ENCODE data around the gene GDPD3. TPM values are rescaled to one million over a fixed set of nuclear protein-coding genes. Genes with fewer than 3 reads are reported as not detected.

GDPD3 gene
- total and polyA plus RNA-seq, 10 of the 15 experiments (the other 5 are each of a cell fraction or from before 2014, with no cell fraction given): 0.29 to 3.3 (median 0.97) TPM

DNA sequence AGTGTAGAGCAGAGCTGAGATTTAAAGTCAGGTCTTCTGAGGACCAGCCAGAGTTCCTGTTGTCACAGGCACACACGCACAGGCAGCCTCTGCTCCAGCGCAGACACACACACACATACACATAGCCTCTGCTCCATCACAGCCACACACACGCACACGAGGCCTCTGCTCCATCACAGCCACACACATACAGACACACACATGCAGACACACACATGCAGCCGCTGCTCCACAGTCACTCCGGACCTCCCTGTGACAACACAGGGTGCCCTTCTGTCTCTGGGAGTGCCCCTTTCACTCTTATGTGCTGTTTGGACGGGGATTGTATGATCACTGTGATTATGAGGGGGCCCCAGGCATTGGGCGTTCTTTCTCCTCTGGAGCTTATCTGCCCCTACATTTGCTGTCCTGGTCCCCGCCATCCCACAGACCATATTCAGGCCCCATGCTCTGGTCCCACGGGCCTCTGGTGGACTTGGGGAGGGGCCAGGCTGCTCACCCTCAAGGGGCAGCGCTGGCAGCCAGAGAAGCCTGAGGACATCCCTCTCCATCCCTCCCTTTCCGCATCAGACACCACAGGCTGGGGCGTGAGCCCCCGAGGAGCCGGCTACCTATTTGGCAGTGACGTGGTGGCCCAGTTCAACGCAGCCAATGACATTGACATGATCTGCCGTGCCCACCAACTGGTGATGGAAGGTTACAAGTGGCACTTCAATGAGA, 29.1 kb downstream of the GDPD3 start:
- no peak for ATAC-seq
- no peak for DNase-seq (ENCODE audit: low read depth, low spot score)
- FAIRE-seq: no peak
- Histone ChIP-seq H3K9me3 (replicated peaks; ENCODE audit: control insufficient read depth, insufficient read depth, low read length) (no peaks in the 10 kb centered on the region), H3K27me3 (replicated peaks in 1 of 2; ENCODE audit: control insufficient read depth in 2 of 2, insufficient read depth in 2 of 2, low read length in 1 of 2) (no peaks in the 10 kb centered on the region), H3K4me1 (ENCODE audit: control insufficient read depth, insufficient read depth, low read length) (no peaks in the 10 kb centered on the region), H3K4me3 (no peak overlapping the region), H3K27ac (ENCODE audit: control insufficient read depth, insufficient read depth) (no peak overlapping the region), H4K20me1 (ENCODE audit: control insufficient read depth, insufficient read depth) (no peaks in the 10 kb centered on the region), H3K36me3 (ENCODE audit: control insufficient read depth in 2 of 2, insufficient read depth in 2 of 2, low read length in 1 of 2) (peaks cover 26 to 37% of the 10 kb centered on the region in 2 experiments; a peak in 3 of 4 replicates), H3K4me2 (ENCODE audit: control insufficient read depth, insufficient read depth) (no peak overlapping the region), H3K9ac (ENCODE audit: control insufficient read depth, insufficient read depth, low read length) (no peak overlapping the region), H3K79me2 (ENCODE audit: control insufficient read depth, insufficient read depth, low read length) (peaks cover 1% of the 10 kb centered on the region), H2AFZ (ENCODE audit: control insufficient read depth, low read depth, low read length) (no peak overlapping the region)
- TF ChIP-seq GABPA (IDR thresholded peaks at IDR 0.05; ENCODE audit: low read depth) (no peak), POLR2AphosphoS5 (IDR thresholded peaks at IDR 0.05; ENCODE audit: low read length) (0 out of 2 replicates have a peak, but pooled peaks have one; percentile 19), POLR2A (IDR thresholded peaks at IDR 0.05; ENCODE audit: low read depth, low read length) (peak; percentile 53)
- ChIA-PET CTCF (no interaction called here), RAD21 (ENCODE audit: unreplicated experiment) (no interaction called here), POLR2A (interaction anchor here (0.6 kb wide), 1 partner anchor 161 kb away, joined by 3 read pairs; no protein-coding TSS in a partner anchor), SMC1A (ENCODE audit: uncharacterized antibody, unreplicated experiment) (no interaction called here)
- intact Hi-C loops (cut with micrococcal nuclease; ENCODE audit: unreplicated experiment): no loop called here
- in situ Hi-C loops (cut with MboI): loop anchor here (25.0 kb wide), 1 partner anchor 1803 kb away; no protein-coding TSS in a partner anchor
- BruUV-seq (replicated peaks): no TSS peak
- 86% methylated on average over 18 of the region's 18 CpGs for WGBS (ENCODE audit: insufficient coverage, insufficient replicate concordance, low lambda C conversion rate, missing lambda C conversion rate)

DNA sequence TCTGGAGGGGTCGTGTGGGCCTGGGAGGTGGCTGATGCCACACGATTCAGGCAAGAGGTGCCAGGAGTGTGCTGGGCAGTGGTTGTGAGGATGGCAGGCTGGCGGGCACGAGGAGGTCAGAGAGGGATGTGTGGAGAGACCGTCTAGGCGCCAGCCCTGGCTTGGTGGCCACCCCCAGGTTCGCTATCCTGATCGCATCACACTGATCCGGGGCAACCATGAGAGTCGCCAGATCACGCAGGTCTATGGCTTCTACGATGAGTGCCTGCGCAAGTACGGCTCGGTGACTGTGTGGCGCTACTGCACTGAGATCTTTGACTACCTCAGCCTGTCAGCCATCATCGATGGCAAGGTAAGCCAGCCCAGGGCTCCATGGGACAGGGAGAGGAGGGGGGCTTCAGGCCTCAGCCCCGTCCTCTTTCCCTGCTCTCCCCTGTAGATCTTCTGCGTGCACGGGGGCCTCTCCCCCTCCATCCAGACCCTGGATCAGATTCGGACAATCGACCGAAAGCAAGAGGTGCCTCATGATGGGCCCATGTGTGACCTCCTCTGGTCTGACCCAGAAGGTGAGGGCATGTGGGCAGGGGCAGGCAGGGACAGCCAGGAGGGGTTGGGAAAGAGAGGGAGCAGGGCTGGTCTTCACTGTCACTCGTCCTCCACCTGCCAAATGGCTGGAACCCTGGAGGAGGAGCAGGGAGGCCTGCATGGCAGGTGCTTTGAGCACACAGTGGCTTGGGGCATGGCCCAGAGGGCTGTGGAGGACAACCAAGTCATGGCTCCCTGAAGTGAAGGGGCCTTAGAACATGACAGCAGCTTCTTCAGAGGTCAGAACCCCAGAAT, 29.9 kb downstream of the GDPD3 start:
- no TSS peak for BruUV-seq (replicated peaks)
- Histone ChIP-seq H3K36me3 (ENCODE audit: control insufficient read depth in 2 of 2, insufficient read depth in 2 of 2, low read length in 1 of 2) (peaks cover 26 to 39% of the 10 kb centered on the region in 2 experiments; a peak in 3 of 4 replicates), H3K79me2 (ENCODE audit: control insufficient read depth, insufficient read depth, low read length) (peaks cover 6% of the 10 kb centered on the region), H3K4me2 (ENCODE audit: control insufficient read depth, insufficient read depth) (no peak overlapping the region), H4K20me1 (ENCODE audit: control insufficient read depth, insufficient read depth) (no peaks in the 10 kb centered on the region), H3K4me1 (ENCODE audit: control insufficient read depth, insufficient read depth, low read length) (no peaks in the 10 kb centered on the region), H3K9ac (ENCODE audit: control insufficient read depth, insufficient read depth, low read length) (no peak overlapping the region), H3K27me3 (replicated peaks in 1 of 2; ENCODE audit: control insufficient read depth in 2 of 2, insufficient read depth in 2 of 2, low read length in 1 of 2) (no peaks in the 10 kb centered on the region), H3K4me3 (no peak overlapping the region), H2AFZ (ENCODE audit: control insufficient read depth, low read depth, low read length) (no peak overlapping the region), H3K9me3 (replicated peaks; ENCODE audit: control insufficient read depth, insufficient read depth, low read length) (no peaks in the 10 kb centered on the region), H3K27ac (ENCODE audit: control insufficient read depth, insufficient read depth) (no peak overlapping the region)
- ChIA-PET POLR2A (interaction anchor here (0.6 kb wide), 1 partner anchor 160 kb away, joined by 3 read pairs; no protein-coding TSS in a partner anchor), SMC1A (ENCODE audit: uncharacterized antibody, unreplicated experiment) (interaction anchor here (2.1 kb wide), 1 partner anchor 8 kb away, joined by 5 read pairs; the partner anchor contains the start of gene TBX6), CTCF (interaction anchor here (1.6 kb wide), 1 partner anchor 10 kb away, joined by 3 read pairs; no protein-coding TSS in a partner anchor), RAD21 (ENCODE audit: unreplicated experiment) (no interaction called here)
- in situ Hi-C loops (cut with MboI) (loop anchor here (25.0 kb wide), 1 partner anchor 1804 kb away; no protein-coding TSS in a partner anchor), intact Hi-C loops (cut with micrococcal nuclease; ENCODE audit: unreplicated experiment) (no loop called here)
- WGBS (ENCODE audit: insufficient coverage, insufficient replicate concordance, low lambda C conversion rate, missing lambda C conversion rate): 94% methylated on average over 24 of the region's 24 CpGs
- FAIRE-seq (no peak), DNase-seq (ENCODE audit: low read depth, low spot score) (no peak), ATAC-seq (no peak; the same call in 2 of the 3 replicates)
- TF ChIP-seq, protein P1, sequence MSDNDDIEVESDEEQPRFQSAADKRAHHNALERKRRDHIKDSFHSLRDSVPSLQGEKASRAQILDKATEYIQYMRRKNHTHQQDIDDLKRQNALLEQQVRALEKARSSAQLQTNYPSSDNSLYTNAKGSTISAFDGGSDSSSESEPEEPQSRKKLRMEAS (IDR thresholded peaks at IDR 0.05; ENCODE audit: low read depth, low read length): no peak
- TF ChIP-seq POLR2A (IDR thresholded peaks at IDR 0.05; ENCODE audit: low read depth, low read length): peak; percentile 44
